Measurements from ENCODE around the gene MIR17HG. TPM values are rescaled to one million over a fixed set of nuclear protein-coding genes. Genes with fewer than 3 reads are reported as not detected.

MIR17HG gene
- total RNA-seq, 2 donors from 2014 or later, result 22.8 to 23.0 TPM

DNA sequence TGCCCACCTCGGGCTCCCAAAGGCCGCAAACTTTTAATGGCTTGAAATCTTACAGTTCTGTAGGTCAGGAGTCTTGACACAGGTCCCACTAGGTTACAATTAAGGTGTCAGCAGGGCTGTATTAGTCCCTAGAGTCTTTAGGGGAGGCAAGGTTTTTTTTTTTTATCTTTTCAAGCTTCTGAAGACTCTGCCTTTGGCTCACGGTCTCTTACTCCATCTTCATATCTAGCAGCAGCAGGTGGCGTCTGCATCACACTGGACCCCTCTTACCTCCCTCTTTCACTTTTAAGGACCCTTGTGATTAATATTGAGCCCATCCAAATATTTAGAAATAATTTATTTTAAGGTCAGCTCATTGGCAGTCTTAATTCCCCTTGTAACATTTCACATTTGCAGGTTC, 11.6 kb downstream of the MIR17HG start:
- Histone ChIP-seq H3K36me3 (ENCODE audit: control insufficient read depth, insufficient read depth, low read length) (peaks cover 49% of the 10 kb centered on the region), H3K27me3 (ENCODE audit: control insufficient read depth, insufficient read depth, low read length, poor library complexity, severe bottlenecking) (no peaks in the 10 kb centered on the region), H3K9ac (ENCODE audit: extremely low read depth, low read length, poor library complexity, severe bottlenecking) (no peak overlapping the region), H3K9me3 (ENCODE audit: control insufficient read depth, low read length) (no peaks in the 10 kb centered on the region), H3K4me3 (ENCODE audit: low read length) (no peak overlapping the region), H3K27ac (ENCODE audit: low read depth, low read length) (no peak overlapping the region), H3K4me1 (ENCODE audit: control insufficient read depth, insufficient read depth, low read length) (no peaks in the 10 kb centered on the region)
- H3K27ac Mint-ChIP-seq, result no peak overlapping the region
- H3K9me3 Mint-ChIP-seq, result no peaks in the 10 kb centered on the region
- H3K27me3 Mint-ChIP-seq (ENCODE audit: insufficient read depth), result no peaks in the 10 kb centered on the region
- peak; percentile 40 for DNase-seq
- H3K4me1 Mint-ChIP-seq, result peaks cover 4% of the 10 kb centered on the region
- WGBS, 2 experiments (ENCODE audit: insufficient coverage in 1 of 2, insufficient read length in 1 of 2), result 78 to 87% methylated on average over 4 of the region's 4 CpGs
- H3K4me3 Mint-ChIP-seq, result no peak overlapping the region
- TF ChIP-seq, protein P1, sequence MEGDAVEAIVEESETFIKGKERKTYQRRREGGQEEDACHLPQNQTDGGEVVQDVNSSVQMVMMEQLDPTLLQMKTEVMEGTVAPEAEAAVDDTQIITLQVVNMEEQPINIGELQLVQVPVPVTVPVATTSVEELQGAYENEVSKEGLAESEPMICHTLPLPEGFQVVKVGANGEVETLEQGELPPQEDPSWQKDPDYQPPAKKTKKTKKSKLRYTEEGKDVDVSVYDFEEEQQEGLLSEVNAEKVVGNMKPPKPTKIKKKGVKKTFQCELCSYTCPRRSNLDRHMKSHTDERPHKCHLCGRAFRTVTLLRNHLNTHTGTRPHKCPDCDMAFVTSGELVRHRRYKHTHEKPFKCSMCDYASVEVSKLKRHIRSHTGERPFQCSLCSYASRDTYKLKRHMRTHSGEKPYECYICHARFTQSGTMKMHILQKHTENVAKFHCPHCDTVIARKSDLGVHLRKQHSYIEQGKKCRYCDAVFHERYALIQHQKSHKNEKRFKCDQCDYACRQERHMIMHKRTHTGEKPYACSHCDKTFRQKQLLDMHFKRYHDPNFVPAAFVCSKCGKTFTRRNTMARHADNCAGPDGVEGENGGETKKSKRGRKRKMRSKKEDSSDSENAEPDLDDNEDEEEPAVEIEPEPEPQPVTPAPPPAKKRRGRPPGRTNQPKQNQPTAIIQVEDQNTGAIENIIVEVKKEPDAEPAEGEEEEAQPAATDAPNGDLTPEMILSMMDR (conservative IDR thresholded peaks at IDR 0.05), result no peak
- H3K36me3 Mint-ChIP-seq (ENCODE audit: low read depth), result peaks cover 34% of the 10 kb centered on the region

DNA sequence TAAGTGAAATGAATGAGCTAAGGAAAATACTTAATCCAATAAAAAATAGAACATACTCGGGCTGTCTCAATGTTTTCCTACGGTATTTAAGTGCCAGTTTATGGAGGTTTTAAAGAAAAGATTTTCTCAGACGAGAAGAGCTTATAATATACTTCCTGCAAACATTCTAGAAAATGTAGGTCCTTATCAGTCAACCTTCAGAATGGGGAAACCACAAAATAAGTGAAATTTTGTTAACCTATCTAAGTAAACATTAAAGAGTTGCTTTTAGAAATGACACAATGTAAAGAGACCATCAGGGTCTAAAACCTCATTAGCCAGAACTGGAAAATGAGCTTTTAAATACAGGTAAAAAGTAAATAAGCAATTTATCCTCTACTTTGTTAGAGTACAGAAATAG, 12.1 kb downstream of the MIR17HG start:
- Histone ChIP-seq H3K9me3 (ENCODE audit: control insufficient read depth, low read length) (no peaks in the 10 kb centered on the region), H3K4me3 (ENCODE audit: low read length) (no peak overlapping the region), H3K27ac (ENCODE audit: low read depth, low read length) (no peak overlapping the region), H3K27me3 (ENCODE audit: control insufficient read depth, insufficient read depth, low read length, poor library complexity, severe bottlenecking) (no peaks in the 10 kb centered on the region), H3K36me3 (ENCODE audit: control insufficient read depth, insufficient read depth, low read length) (peaks cover 44% of the 10 kb centered on the region), H3K4me1 (ENCODE audit: control insufficient read depth, insufficient read depth, low read length) (no peaks in the 10 kb centered on the region), H3K9ac (ENCODE audit: extremely low read depth, low read length, poor library complexity, severe bottlenecking) (no peak overlapping the region)
- DNase-seq, result no peak
- H3K27me3 Mint-ChIP-seq (ENCODE audit: insufficient read depth), result no peaks in the 10 kb centered on the region
- peaks cover 29% of the 10 kb centered on the region for H3K36me3 Mint-ChIP-seq (ENCODE audit: low read depth)
- WGBS, 2 experiments (ENCODE audit: insufficient coverage in 1 of 2, insufficient read length in 1 of 2), result 92% methylated on average over 3 of the region's 3 CpGs; no CpG with 5 or more reads in 1 of the 2 experiments
- H3K27ac Mint-ChIP-seq, result no peak overlapping the region
- TF ChIP-seq, protein P1 (conservative IDR thresholded peaks at IDR 0.05), result no peak
- H3K4me1 Mint-ChIP-seq, result peaks cover 4% of the 10 kb centered on the region
- no peaks in the 10 kb centered on the region for H3K9me3 Mint-ChIP-seq
- no peak overlapping the region for H3K4me3 Mint-ChIP-seq

DNA sequence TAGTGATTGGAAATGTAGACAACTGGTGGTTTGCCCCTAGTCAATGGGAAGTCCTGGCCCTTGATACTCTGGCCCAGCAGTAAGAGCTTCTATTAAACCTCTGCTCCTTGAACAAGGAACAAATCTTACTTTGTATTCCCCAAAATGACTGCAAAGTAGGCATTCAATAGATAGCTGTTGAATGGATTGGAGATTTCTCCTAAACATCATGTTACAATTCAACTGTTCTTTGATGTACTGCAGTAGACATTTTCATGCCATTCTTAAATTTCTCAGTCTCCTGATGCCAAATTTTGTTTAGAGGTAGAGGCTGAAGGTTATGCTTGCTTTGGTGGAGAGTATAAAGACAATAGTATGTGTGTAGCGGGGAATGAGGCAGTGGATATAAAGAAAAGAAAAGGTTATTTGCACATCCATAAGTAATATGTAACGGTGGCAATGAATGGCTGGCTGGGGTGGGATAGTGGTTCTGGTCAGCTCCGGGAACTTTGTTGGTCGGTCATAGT, 12.8 kb downstream of the MIR17HG start:
- Histone ChIP-seq H3K4me3 (ENCODE audit: low read length) (no peak overlapping the region), H3K27ac (ENCODE audit: low read depth, low read length) (no peak overlapping the region), H3K36me3 (ENCODE audit: control insufficient read depth, insufficient read depth, low read length) (peaks cover 38% of the 10 kb centered on the region), H3K27me3 (ENCODE audit: control insufficient read depth, insufficient read depth, low read length, poor library complexity, severe bottlenecking) (no peaks in the 10 kb centered on the region), H3K9me3 (ENCODE audit: control insufficient read depth, low read length) (no peaks in the 10 kb centered on the region), H3K4me1 (ENCODE audit: control insufficient read depth, insufficient read depth, low read length) (no peaks in the 10 kb centered on the region), H3K9ac (ENCODE audit: extremely low read depth, low read length, poor library complexity, severe bottlenecking) (no peak overlapping the region)
- H3K27me3 Mint-ChIP-seq (ENCODE audit: insufficient read depth), result no peaks in the 10 kb centered on the region
- TF ChIP-seq, protein P1 (conservative IDR thresholded peaks at IDR 0.05), result no peak
- H3K4me3 Mint-ChIP-seq, result no peak overlapping the region
- H3K27ac Mint-ChIP-seq, result peak overlapping the region; percentile 23
- peaks cover 4% of the 10 kb centered on the region for H3K4me1 Mint-ChIP-seq
- peaks cover 25% of the 10 kb centered on the region for H3K36me3 Mint-ChIP-seq (ENCODE audit: low read depth)
- no peak for DNase-seq
- WGBS, 2 experiments (ENCODE audit: insufficient coverage in 1 of 2, insufficient read length in 1 of 2), result 95 to 100% methylated on average over 3 to 4 of the region's 4 CpGs
- no peaks in the 10 kb centered on the region for H3K9me3 Mint-ChIP-seq
